Raji (cell line): Measurements from ENCODE around the gene PRKAR2B.

ENCODE experiments used
- POLR2A ChIP-seq: IDR thresholded peaks from 2 replicates; pipeline ENCODE4 v1.6.1; 2011; ENCODE audit warnings: low read depth, low read length, control low read depth; ENCODE audit not compliant: insufficient read depth

Gene PRKAR2B

GRCh38 chr7:107115762-107116540, 71.4 kb downstream of the PRKAR2B start:
- no peak for TF ChIP-seq POLR2A

- TF ChIP-seq POLR2A: no peak
Observed at GRCh38 chr7:107118109-107118900, 73.8 kb downstream of the PRKAR2B start.

GRCh38 chr7:107119376-107120105, 75.0 kb downstream of the PRKAR2B start:
- TF ChIP-seq POLR2A: no peak

GRCh38 chr7:107122486-107122911, 78.0 kb downstream of the PRKAR2B start:
- TF ChIP-seq POLR2A: no peak

GRCh38 chr7:107123392-107123791, 78.9 kb downstream of the PRKAR2B start:
- TF ChIP-seq POLR2A: no peak

GRCh38 chr7:107125475-107125874, 81.0 kb downstream of the PRKAR2B start:
- TF ChIP-seq POLR2A: no peak

- TF ChIP-seq POLR2A: no peak
Observed at GRCh38 chr7:107128217-107128616, 83.7 kb downstream of the PRKAR2B start.

- TF ChIP-seq POLR2A: no peak
Observed at GRCh38 chr7:107128748-107129147, 84.2 kb downstream of the PRKAR2B start.

- no peak for TF ChIP-seq POLR2A
Observed at GRCh38 chr7:107130487-107131220, 86.1 kb downstream of the PRKAR2B start.

GRCh38 chr7:107133396-107133795, 88.9 kb downstream of the PRKAR2B start:
- no peak for TF ChIP-seq POLR2A

GRCh38 chr7:107138696-107139420, 94.4 kb downstream of the PRKAR2B start:
- no peak for TF ChIP-seq POLR2A

- TF ChIP-seq POLR2A: no peak
Observed at GRCh38 chr7:107145067-107145838, 100.7 kb downstream of the PRKAR2B start.
